SK-N-MC (cell line): Measurements from ENCODE around the gene EXOSC2.

Experiments
- DNase-seq: peaks from one replicate; pipeline ENCODE4 v3.0.0-alpha.2; 2011; ENCODE audit warnings: low read depth, low spot score
- H3K27ac ChIP-seq: fragments of 200-600 bp; sonication (generic); 2 replicates; pipeline ENCODE4 v1.5.1; 2016; ENCODE audit warnings: mixed run types
- H3K36me3 ChIP-seq: fragments of 200-600 bp; sonication (generic); 2 replicates; pipeline ENCODE4 v1.6.1; 2017; ENCODE audit warnings: antibody characterized with exemption, low read length, mixed read lengths; ENCODE audit not compliant: insufficient read depth
- H3K4me3 ChIP-seq: fragments of 200-600 bp; sonication (generic); 2 replicates; pipeline ENCODE4 v1.5.1; 2016
- H3K9ac ChIP-seq: fragments of 200-600 bp; sonication (generic); 2 replicates; pipeline ENCODE4 v1.8.0; 2017; ENCODE audit warnings: mixed run types, mixed read lengths; ENCODE audit not compliant: insufficient read length
- H3K9me3 ChIP-seq: fragments of 200-600 bp; sonication (generic); 2 replicates; pipeline ENCODE4 v1.6.1; 2017; ENCODE audit warnings: low read depth, mild to moderate bottlenecking, antibody characterized with exemption, low read length, moderate library complexity, mixed read lengths
- EZH2 ChIP-seq: fragments of 200-600 bp; sonication (generic); IDR thresholded peaks from one replicate; pipeline ENCODE4 v1.6.1; 2017; ENCODE audit warnings: antibody characterized with exemption
- FOXP2 ChIP-seq: optimal IDR thresholded peaks from 2 replicates; pipeline ENCODE3; 2011; ENCODE audit warnings: mild to moderate bottlenecking, moderate library complexity; ENCODE audit not compliant: insufficient read depth; ENCODE audit errors: extremely low read length, control extremely low read depth
- POLR2AphosphoS5 ChIP-seq: IDR thresholded peaks from 2 replicates; pipeline ENCODE4 v1.6.1; 2012; ENCODE audit warnings: mild to moderate bottlenecking, low read depth, low read length, borderline replicate concordance

The EXOSC2 gene

DNA sequence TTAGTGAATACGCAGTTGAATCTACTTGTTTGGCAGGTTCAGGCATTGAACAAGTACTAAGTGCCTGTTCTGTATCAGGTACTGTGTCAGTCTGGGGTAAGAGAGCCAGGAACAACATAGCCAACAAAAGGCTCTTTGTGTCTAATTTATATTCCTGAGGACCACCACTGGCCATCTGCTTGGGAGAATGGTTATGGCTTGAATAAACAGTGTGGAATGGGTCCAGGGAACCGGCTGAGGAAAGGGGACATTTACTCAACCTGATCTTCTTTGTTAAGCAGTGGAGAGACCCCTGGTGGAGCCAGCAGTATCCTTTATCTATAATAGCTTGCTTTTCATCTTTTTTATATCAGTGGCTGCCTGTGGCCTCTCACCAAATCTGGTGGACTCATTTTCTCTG lies 38.6 kb downstream of the EXOSC2 start:
- Histone ChIP-seq H3K36me3 (no peaks in the 10 kb centered on the region), H3K9me3 (no peaks in the 10 kb centered on the region), H3K9ac (no peak overlapping the region), H3K27ac (no peak overlapping the region), H3K4me3 (no peak overlapping the region)
- DNase-seq, result no peak
- TF ChIP-seq FOXP2 (no peak), EZH2 (no peak), POLR2AphosphoS5 (no peak)

DNA sequence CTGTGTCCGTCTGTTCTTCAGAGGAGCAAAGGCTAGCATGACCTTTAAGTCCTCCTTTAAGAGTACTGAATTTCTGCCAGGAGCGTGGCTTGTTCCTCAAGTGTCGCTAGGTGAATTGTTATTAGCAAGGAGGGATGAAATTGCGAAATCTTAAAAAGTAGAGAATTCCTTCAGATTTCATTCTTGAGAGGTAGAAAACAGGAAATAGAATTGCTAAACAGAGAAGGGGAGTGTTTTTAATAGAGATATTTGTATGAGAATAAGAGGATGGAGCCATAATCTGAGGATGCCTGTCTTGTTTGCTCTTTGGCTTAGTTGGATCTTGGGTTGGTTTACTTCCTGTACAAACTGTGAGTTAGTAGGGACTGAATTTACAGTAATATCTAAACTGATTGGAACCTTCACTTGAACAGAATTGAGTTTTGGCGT lies 39.2 kb downstream of the EXOSC2 start:
- H3K9me3 ChIP-seq, result no peaks in the 10 kb centered on the region
- no peak for DNase-seq
- H3K9ac ChIP-seq, result no peak overlapping the region
- no peaks in the 10 kb centered on the region for H3K36me3 ChIP-seq
- no peak for TF ChIP-seq FOXP2
- TF ChIP-seq POLR2AphosphoS5, result no peak
- no peak for TF ChIP-seq EZH2
- H3K27ac ChIP-seq, result no peak overlapping the region
- no peak overlapping the region for H3K4me3 ChIP-seq

DNA sequence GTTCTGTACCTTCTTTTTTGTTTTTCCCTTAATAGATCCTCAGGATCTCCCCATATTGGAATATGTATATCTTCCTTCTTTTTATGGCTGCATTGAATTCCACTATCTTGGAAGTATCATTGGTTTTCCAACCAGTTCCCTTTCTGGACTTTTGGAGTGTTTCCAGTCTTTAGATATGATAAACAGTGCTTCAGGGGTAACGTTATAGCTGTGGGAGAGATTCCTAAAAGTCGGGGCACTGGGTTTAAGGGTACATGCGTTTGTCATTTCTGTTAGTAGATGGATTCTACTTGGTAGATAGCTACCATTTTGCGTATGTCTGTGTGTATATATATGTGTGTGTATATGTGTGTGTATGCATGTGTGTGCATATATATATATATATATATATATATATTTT lies 42.0 kb downstream of the EXOSC2 start:
- no peak overlapping the region for H3K9ac ChIP-seq
- H3K27ac ChIP-seq, result no peak overlapping the region
- no peak for DNase-seq
- H3K36me3 ChIP-seq, result no peaks in the 10 kb centered on the region
- H3K4me3 ChIP-seq, result no peak overlapping the region
- no peaks in the 10 kb centered on the region for H3K9me3 ChIP-seq
- TF ChIP-seq EZH2, result no peak
- no peak for TF ChIP-seq FOXP2
- no peak for TF ChIP-seq POLR2AphosphoS5

DNA sequence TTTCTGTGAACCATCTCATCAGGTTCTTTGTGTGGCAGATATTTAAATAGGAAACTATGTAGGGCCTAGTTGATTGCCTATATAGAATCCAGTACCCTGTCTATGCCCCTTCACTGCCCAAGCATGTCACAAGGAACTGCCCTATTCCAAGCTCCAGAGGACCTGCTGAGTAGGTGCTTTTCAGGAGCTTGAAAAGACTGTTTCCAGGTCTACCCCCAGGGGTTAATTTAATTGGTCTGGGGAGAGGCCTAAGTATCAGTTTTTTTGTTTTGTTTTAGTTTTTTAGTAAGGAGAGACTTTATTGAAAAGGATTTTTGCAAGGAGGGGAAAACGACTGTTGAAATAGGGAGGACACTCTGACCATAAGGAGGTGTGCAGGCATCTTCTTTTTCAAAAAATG lies 43.3 kb downstream of the EXOSC2 start:
- no peak for DNase-seq

DNA sequence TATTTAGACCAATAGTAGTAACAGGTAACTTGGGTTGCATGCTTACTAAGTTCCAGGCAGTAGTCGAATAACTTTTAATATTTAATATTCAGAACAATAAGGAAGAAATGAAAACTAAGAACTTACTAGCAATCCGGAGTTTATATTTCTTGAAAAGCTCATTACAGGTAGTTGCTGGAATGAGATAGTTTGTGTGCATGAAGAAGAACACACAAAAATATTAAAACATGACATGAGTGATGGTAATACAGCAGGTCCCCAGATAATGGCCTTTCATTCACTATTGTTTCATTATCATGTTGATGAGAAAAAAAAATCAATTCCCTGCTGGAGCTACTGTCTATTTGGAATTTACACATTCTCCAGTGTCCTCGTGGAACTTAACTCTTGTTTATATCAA lies 44.7 kb downstream of the EXOSC2 start:
- DNase-seq, result no peak
- Histone ChIP-seq H3K4me3 (no peak overlapping the region), H3K27ac (no peak overlapping the region), H3K36me3 (no peaks in the 10 kb centered on the region), H3K9ac (no peak overlapping the region), H3K9me3 (no peaks in the 10 kb centered on the region)
- TF ChIP-seq EZH2 (no peak), FOXP2 (no peak)

More for the DNA sequence above, 43.3 kb downstream of the EXOSC2 start:
- Histone ChIP-seq H3K36me3 (no peaks in the 10 kb centered on the region), H3K9me3 (no peaks in the 10 kb centered on the region), H3K9ac (no peak overlapping the region), H3K4me3 (no peak overlapping the region), H3K27ac (no peak overlapping the region)
- TF ChIP-seq FOXP2 (no peak), POLR2AphosphoS5 (no peak), EZH2 (no peak)

DNA sequence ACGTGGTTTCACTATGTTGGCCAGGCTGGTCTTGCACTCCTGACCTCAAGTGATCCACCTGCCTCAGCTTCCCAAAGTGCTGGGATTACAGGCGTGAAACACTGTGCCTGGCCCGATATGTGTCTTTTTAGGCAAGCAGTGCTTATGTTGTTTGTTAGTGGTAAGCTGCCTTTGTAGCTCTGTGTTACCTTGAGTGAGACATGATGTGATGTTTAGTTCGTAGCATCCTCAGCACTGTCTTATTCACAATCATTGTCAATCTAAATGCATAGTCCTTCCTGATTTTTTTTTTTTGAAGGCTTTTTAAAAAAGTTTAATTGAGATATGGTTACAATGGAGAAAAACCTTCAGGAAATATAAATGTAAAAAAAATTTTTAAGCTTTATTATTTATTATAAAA lies 45.5 kb downstream of the EXOSC2 start:
- Histone ChIP-seq H3K36me3 (no peaks in the 10 kb centered on the region), H3K4me3 (no peak overlapping the region), H3K9ac (no peak overlapping the region), H3K9me3 (no peaks in the 10 kb centered on the region), H3K27ac (no peak overlapping the region)
- no peak for DNase-seq
- TF ChIP-seq POLR2AphosphoS5, result no peak
- TF ChIP-seq EZH2, result no peak
- no peak for TF ChIP-seq FOXP2

DNA sequence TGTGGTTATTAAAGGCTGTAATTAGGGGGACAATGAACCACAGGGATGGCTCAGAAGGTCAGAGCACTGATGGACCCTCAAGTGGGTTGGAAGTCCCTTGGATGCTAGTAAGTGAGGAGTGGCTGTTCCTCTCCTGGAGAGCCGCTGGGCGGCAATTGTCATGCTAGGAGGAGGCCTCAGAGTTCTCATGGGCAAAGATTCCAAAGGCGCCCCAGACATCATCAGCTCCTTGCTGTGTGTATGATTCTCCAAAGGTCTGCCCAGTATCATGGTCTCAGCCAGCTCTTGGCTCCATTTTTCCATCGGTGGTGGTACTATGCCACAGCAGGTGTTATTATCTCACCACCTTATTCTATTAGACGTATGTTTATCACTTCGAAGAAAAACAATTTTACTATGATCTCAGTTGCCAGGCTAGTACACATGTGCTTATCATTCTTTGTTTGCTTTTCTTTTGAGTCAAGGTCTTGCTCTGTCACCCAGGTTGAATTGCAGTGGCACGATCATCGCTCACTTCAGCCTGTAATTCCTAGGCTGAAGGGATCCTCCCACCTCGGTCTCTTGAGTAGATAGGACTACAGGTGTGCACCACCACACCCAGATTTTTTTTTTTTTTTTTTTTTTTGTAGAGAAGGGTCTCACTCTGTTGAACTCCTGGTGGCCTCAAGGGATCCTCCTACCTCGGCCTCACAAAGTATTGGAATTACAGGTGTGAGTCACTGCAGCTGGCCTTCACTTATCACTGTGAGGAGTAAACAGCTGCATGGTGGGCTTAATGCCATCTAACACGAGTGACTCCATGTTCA lies 46.8 kb downstream of the EXOSC2 start:
- no peak for TF ChIP-seq FOXP2
- TF ChIP-seq EZH2, result no peak
- TF ChIP-seq POLR2AphosphoS5, result no peak
- no peak overlapping the region for H3K4me3 ChIP-seq
- H3K9ac ChIP-seq, result no peak overlapping the region
- no peak overlapping the region for H3K27ac ChIP-seq
- H3K9me3 ChIP-seq, result no peaks in the 10 kb centered on the region
- no peak for DNase-seq
- H3K36me3 ChIP-seq, result no peaks in the 10 kb centered on the region

DNA sequence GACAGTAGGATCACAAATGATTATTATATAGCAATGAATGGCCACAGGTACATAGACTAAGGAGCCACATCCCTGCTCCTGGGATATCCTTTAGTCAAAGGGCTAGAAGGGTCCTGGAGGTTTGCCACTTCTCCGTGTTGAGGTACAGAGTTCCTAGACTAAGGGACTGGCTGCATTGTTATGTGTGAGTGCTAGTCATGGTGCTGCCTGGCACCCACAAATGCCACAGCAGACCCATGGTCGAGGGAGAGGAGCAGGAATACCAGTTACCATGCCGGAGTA lies 47.4 kb downstream of the EXOSC2 start:
- Histone ChIP-seq H3K27ac (no peak overlapping the region), H3K4me3 (no peak overlapping the region), H3K9me3 (no peaks in the 10 kb centered on the region), H3K9ac (no peak overlapping the region), H3K36me3 (no peaks in the 10 kb centered on the region)
- TF ChIP-seq FOXP2 (no peak), EZH2 (no peak), POLR2AphosphoS5 (no peak)
- no peak for DNase-seq

DNA sequence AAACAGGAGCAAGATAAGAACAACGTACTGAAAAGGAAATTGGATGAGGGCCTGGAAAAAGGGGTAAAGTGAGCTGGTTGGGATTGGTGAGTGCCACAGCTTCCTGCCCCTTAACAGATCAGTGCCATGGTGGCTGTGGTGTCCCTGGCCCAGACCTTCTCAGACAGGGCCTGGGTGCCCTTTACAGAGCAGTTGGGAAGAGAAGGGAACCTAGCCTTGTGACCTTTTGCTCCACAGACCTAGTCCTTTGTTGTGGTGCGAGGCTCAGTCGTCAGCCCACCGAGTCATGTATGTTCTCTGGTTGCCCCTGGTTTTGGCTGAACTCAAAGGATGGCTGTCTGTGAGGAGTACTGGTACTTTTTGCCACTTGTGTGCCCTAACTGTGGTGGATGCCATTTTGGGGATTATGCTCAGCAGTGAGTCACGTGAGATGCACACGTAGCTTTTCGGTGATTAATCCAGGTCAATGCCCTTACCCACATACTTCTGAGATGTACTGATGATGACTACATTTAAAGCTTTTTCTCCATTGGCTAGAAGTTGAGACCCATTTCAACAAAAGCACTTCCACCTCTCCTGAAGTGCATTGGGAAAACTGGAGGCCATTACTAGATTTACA lies 48.4 kb downstream of the EXOSC2 start:
- no peak overlapping the region for H3K9ac ChIP-seq
- no peak overlapping the region for H3K4me3 ChIP-seq
- no peaks in the 10 kb centered on the region for H3K36me3 ChIP-seq
- H3K27ac ChIP-seq, result no peak overlapping the region
- no peaks in the 10 kb centered on the region for H3K9me3 ChIP-seq
- TF ChIP-seq FOXP2 (no peak), EZH2 (no peak), POLR2AphosphoS5 (no peak)
- no peak for DNase-seq
